ENCODE results near the gene LPCAT1. TPM values are rescaled to one million over a fixed set of nuclear protein-coding genes. Genes with fewer than 3 reads are reported as not detected.
"Not testable (repeated sequence)": the region's sequence is repeated elsewhere in the genome, so short reads cannot be mapped to it uniquely, and the experiment has no call there.

The LPCAT1 gene
- total RNA-seq, 2 experiments from 2014 or later: 70.8 to 72.2 TPM

- H3K9me3 Mint-ChIP-seq: peaks cover 15% of the 10 kb centered on the region
- no peak overlapping the region for H3K27ac Mint-ChIP-seq
- no peaks in the 10 kb centered on the region for H3K4me1 Mint-ChIP-seq
- POLR2A ChIA-PET: no interaction called here
- no peak for ATAC-seq (ENCODE audit: low read depth)
- no peaks in the 10 kb centered on the region for H3K27me3 Mint-ChIP-seq
- no peak for DNase-seq
- H3K4me3 Mint-ChIP-seq: no peak overlapping the region
- peaks cover 42% of the 10 kb centered on the region for H3K36me3 Mint-ChIP-seq
These were observed 62.4 kb downstream of the LPCAT1 start for GRCh38 chr5:1461396-1461795.

- no peaks in the 10 kb centered on the region for H3K4me1 Mint-ChIP-seq
- no peak for ATAC-seq (ENCODE audit: low read depth)
- DNase-seq: peak; percentile 8
- H3K9me3 Mint-ChIP-seq: peaks cover 15% of the 10 kb centered on the region
- H3K27ac Mint-ChIP-seq: no peak overlapping the region
- peaks cover 30% of the 10 kb centered on the region for H3K36me3 Mint-ChIP-seq
- H3K4me3 Mint-ChIP-seq: no peak overlapping the region
- no peaks in the 10 kb centered on the region for H3K27me3 Mint-ChIP-seq
- POLR2A ChIA-PET: no interaction called here
These were observed 63.6 kb downstream of the LPCAT1 start for GRCh38 chr5:1460054-1460682.

- DNase-seq; H3K27me3 Mint-ChIP-seq; ATAC-seq (ENCODE audit: low read depth); POLR2A ChIA-PET; H3K4me1 Mint-ChIP-seq; H3K4me3 Mint-ChIP-seq; H3K27ac Mint-ChIP-seq: not testable (repeated sequence)
- Mint-ChIP-seq H3K9me3 (peaks cover 18% of the 10 kb centered on the region), H3K36me3 (peaks cover 23% of the 10 kb centered on the region)
These were observed 64.3 kb downstream of the LPCAT1 start for GRCh38 chr5:1459435-1459834.

GRCh38 chr5:1456110-1456881 is 67.5 kb downstream of the LPCAT1 start:
- POLR2A ChIA-PET; H3K27ac Mint-ChIP-seq; DNase-seq; H3K4me1 Mint-ChIP-seq; ATAC-seq (ENCODE audit: low read depth); H3K4me3 Mint-ChIP-seq: not testable (repeated sequence)
- H3K9me3 Mint-ChIP-seq: peaks cover 33% of the 10 kb centered on the region
- peaks cover 12% of the 10 kb centered on the region for H3K27me3 Mint-ChIP-seq
- peaks cover 19% of the 10 kb centered on the region for H3K36me3 Mint-ChIP-seq

GRCh38 chr5:1453613-1454012 is 70.1 kb downstream of the LPCAT1 start:
- ATAC-seq (ENCODE audit: low read depth) (no peak), DNase-seq (no peak)
- peaks cover 33% of the 10 kb centered on the region for H3K9me3 Mint-ChIP-seq
- H3K4me3 Mint-ChIP-seq: no peak overlapping the region
- H3K27me3 Mint-ChIP-seq: peaks cover 22% of the 10 kb centered on the region
- peaks cover 5% of the 10 kb centered on the region for H3K4me1 Mint-ChIP-seq
- POLR2A ChIA-PET: no interaction called here
- H3K36me3 Mint-ChIP-seq: peaks cover 9% of the 10 kb centered on the region
- H3K27ac Mint-ChIP-seq: no peak overlapping the region

GRCh38 chr5:1449081-1449630 is 74.6 kb downstream of the LPCAT1 start:
- POLR2A ChIA-PET: no interaction called here
- ATAC-seq (ENCODE audit: low read depth) (no peak), DNase-seq (no peak)
- peaks cover 12% of the 10 kb centered on the region for H3K9me3 Mint-ChIP-seq
- peaks cover 2% of the 10 kb centered on the region for H3K36me3 Mint-ChIP-seq
- H3K4me3 Mint-ChIP-seq: no peak overlapping the region
- no peak overlapping the region for H3K27ac Mint-ChIP-seq
- peaks cover 39% of the 10 kb centered on the region for H3K27me3 Mint-ChIP-seq
- peaks cover 19% of the 10 kb centered on the region for H3K4me1 Mint-ChIP-seq

GRCh38 chr5:1448511-1449011 is 75.2 kb downstream of the LPCAT1 start:
- peaks cover 45% of the 10 kb centered on the region for H3K27me3 Mint-ChIP-seq
- DNase-seq (peak; percentile 22), ATAC-seq (ENCODE audit: low read depth) (no peak)

GRCh38 chr5:1447671-1448361 is 75.9 kb downstream of the LPCAT1 start:
- H3K36me3 Mint-ChIP-seq: no peaks in the 10 kb centered on the region
- H3K4me3 Mint-ChIP-seq: no peak overlapping the region
- POLR2A ChIA-PET: no interaction called here
- H3K27ac Mint-ChIP-seq: no peak overlapping the region
- peaks cover 19% of the 10 kb centered on the region for H3K4me1 Mint-ChIP-seq
- DNase-seq: peak; percentile 41
- ATAC-seq (ENCODE audit: low read depth): peak; percentile 67
- peaks cover under 1% of the 10 kb centered on the region for H3K9me3 Mint-ChIP-seq
- H3K27me3 Mint-ChIP-seq: peaks cover 50% of the 10 kb centered on the region

More at GRCh38 chr5:1448511-1449011, 75.2 kb downstream of the LPCAT1 start:
- Mint-ChIP-seq H3K4me3 (no peak overlapping the region), H3K27ac (no peak overlapping the region), H3K9me3 (peaks cover 7% of the 10 kb centered on the region), H3K36me3 (peaks cover 2% of the 10 kb centered on the region), H3K4me1 (peaks cover 19% of the 10 kb centered on the region)
- POLR2A ChIA-PET: no interaction called here

GRCh38 chr5:1446602-1447343 is 77.0 kb downstream of the LPCAT1 start:
- ATAC-seq (ENCODE audit: low read depth) (no peak), DNase-seq (peak; percentile 20)
- Mint-ChIP-seq H3K4me1 (peaks cover 19% of the 10 kb centered on the region), H3K27ac (no peak overlapping the region), H3K9me3 (no peaks in the 10 kb centered on the region), H3K4me3 (no peak overlapping the region), H3K36me3 (no peaks in the 10 kb centered on the region), H3K27me3 (peaks cover 46% of the 10 kb centered on the region)
- POLR2A ChIA-PET: no interaction called here

GRCh38 chr5:1445689-1446601 is 77.8 kb downstream of the LPCAT1 start:
- Mint-ChIP-seq H3K9me3 (no peaks in the 10 kb centered on the region), H3K36me3 (no peaks in the 10 kb centered on the region), H3K27me3 (peaks cover 44% of the 10 kb centered on the region), H3K4me3 (no peak overlapping the region), H3K4me1 (peaks cover 19% of the 10 kb centered on the region), H3K27ac (no peak overlapping the region)
- peak; percentile 24 for DNase-seq
- no peak for ATAC-seq (ENCODE audit: low read depth)
- POLR2A ChIA-PET: no interaction called here

GRCh38 chr5:1445313-1445688 is 78.5 kb downstream of the LPCAT1 start, which contains the start of gene SLC6A3:
SLC6A3 (minus strand) TSS chr5:1445440; CDS start chr5:1443197, 2,243 bp downstream.
- no peaks in the 10 kb centered on the region for H3K36me3 Mint-ChIP-seq
- ATAC-seq (ENCODE audit: low read depth) (peak; percentile 23), DNase-seq (peak; percentile 41)
- peaks cover 19% of the 10 kb centered on the region for H3K4me1 Mint-ChIP-seq
- H3K27ac Mint-ChIP-seq: no peak within 1 kb of the TSS
- H3K9me3 Mint-ChIP-seq: peaks cover 2% of the 10 kb centered on the region
- peaks cover 39% of the 10 kb centered on the region for H3K27me3 Mint-ChIP-seq
- H3K4me3 Mint-ChIP-seq: peak within 1 kb of the TSS; percentile 18
- POLR2A ChIA-PET: no interaction called here
